ENCODE results near the gene ROCK2.

ROCK2 gene

GRCh38 chr2:11242542-11243174 is 101.8 kb downstream of the ROCK2 start:
- POLR2A ChIA-PET, result no interaction called here
- Histone ChIP-seq H3K36me3 (ENCODE audit: control insufficient read depth in 2 of 2, insufficient read depth in 1 of 2, low read length in 2 of 2) (peaks cover 3% of the 10 kb centered on the region in 2 experiments), H3K4me1 (ENCODE audit: control insufficient read depth, insufficient read depth, low read length) (no peaks in the 10 kb centered on the region), H3K4me3 (ENCODE audit: low read depth, low read length) (no peak overlapping the region), H3K27ac (ENCODE audit: extremely low read depth, low read depth, low read length) (no peak overlapping the region), H3K9me3 (ENCODE audit: control insufficient read depth, insufficient read depth, low read depth, low read length) (no peaks in the 10 kb centered on the region)
- TF ChIP-seq ZNF837 (tag by site-specific recombination; IDR thresholded peaks at IDR 0.05) (no peak), YY1 (tag by site-specific recombination; IDR thresholded peaks at IDR 0.05) (no peak), BCL6B (tag by site-specific recombination; IDR thresholded peaks at IDR 0.05) (no peak), ZNF596 (tag by site-specific recombination; IDR thresholded peaks at IDR 0.05) (no peak), ZNF354C (tag by site-specific recombination; IDR thresholded peaks at IDR 0.05; ENCODE audit: borderline replicate concordance, low read depth) (no peak), ZNF24 (tag by site-specific recombination; IDR thresholded peaks at IDR 0.05) (no peak), ZNF658 (tag by site-specific recombination; IDR thresholded peaks at IDR 0.05) (no peak), ZNF549 (tag by site-specific recombination; IDR thresholded peaks at IDR 0.05) (no peak), ZBTB49 (tag by site-specific recombination; IDR thresholded peaks at IDR 0.05; ENCODE audit: low read depth) (no peak), WT1 (tag by site-specific recombination; IDR thresholded peaks at IDR 0.05) (no peak)
- TF ChIP-seq, protein P1, sequence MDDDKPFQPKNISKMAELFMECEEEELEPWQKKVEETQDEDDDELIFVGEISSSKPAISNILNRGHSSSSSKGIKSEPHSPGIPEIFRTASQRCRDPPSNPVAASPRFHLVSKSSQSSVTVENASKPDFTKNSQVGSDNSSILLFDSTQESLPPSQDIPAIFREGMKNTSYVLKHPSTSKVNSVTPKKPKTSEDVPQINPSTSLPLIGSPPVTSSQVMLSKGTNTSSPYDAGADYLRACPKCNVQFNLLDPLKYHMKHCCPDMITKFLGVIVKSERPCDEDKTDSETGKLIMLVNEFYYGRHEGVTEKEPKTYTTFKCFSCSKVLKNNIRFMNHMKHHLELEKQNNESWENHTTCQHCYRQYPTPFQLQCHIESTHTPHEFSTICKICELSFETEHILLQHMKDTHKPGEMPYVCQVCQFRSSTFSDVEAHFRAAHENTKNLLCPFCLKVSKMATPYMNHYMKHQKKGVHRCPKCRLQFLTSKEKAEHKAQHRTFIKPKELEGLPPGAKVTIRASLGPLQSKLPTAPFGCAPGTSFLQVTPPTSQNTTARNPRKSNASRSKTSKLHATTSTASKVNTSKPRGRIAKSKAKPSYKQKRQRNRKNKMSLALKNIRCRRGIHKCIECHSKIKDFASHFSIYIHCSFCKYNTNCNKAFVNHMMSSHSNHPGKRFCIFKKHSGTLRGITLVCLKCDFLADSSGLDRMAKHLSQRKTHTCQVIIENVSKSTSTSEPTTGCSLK (tag by site-specific recombination; IDR thresholded peaks at IDR 0.05), result no peak
- CTCF ChIA-PET, result no interaction called here

GRCh38 chr2:11241412-11242203 is 102.8 kb downstream of the ROCK2 start:
- Histone ChIP-seq H3K4me1 (ENCODE audit: control insufficient read depth, insufficient read depth, low read length) (no peaks in the 10 kb centered on the region), H3K27ac (ENCODE audit: extremely low read depth, low read depth, low read length) (no peak overlapping the region), H3K36me3 (ENCODE audit: control insufficient read depth in 2 of 2, insufficient read depth in 1 of 2, low read length in 2 of 2) (peaks cover 0 to 3% of the 10 kb centered on the region in 2 experiments; a peak in 1 of 3 replicates), H3K4me3 (ENCODE audit: low read depth, low read length) (no peak overlapping the region), H3K9me3 (ENCODE audit: control insufficient read depth, insufficient read depth, low read depth, low read length) (no peaks in the 10 kb centered on the region)
- TF ChIP-seq ZNF843 (tag by site-specific recombination; IDR thresholded peaks at IDR 0.05) (no peak), ZBTB8A (tag by site-specific recombination; IDR thresholded peaks at IDR 0.05) (no peak), ZFP37 (tag by site-specific recombination; IDR thresholded peaks at IDR 0.05) (no peak), ZNF133 (tag by site-specific recombination; IDR thresholded peaks at IDR 0.05) (no peak), ZNF747 (tag by site-specific recombination; IDR thresholded peaks at IDR 0.05) (no peak), MEIS1 (CRISPR knock-in tag; IDR thresholded peaks at IDR 0.05; ENCODE audit: borderline replicate concordance) (no peak), ZNF776 (tag by site-specific recombination; IDR thresholded peaks at IDR 0.05; ENCODE audit: borderline replicate concordance) (no peak), ZNF366 (tag by site-specific recombination; conservative IDR thresholded peaks at IDR 0.05) (no peak), IKZF3 (tag by site-specific recombination; IDR thresholded peaks at IDR 0.05) (no peak), ZNF600 (tag by site-specific recombination; IDR thresholded peaks at IDR 0.05) (no peak), ZNF10 (tag by site-specific recombination; IDR thresholded peaks at IDR 0.05) (no peak), ZNF324 (tag by site-specific recombination; IDR thresholded peaks at IDR 0.05) (no peak)
- ChIA-PET POLR2A (interaction anchor here (0.5 kb wide), 1 partner anchor 1439 kb away, joined by 3 read pairs; no protein-coding TSS in a partner anchor), CTCF (interaction anchor here (0.6 kb wide), 1 partner anchor 998 kb away, joined by 3 read pairs; no protein-coding TSS in a partner anchor)

Measured in HEK293 (cell line).